HepG2 (cell line): ENCODE data around the gene SLC22A31. TPM values are rescaled to one million over a fixed set of nuclear protein-coding genes. Genes with fewer than 3 reads are reported as not detected.
A peak's percentile ranks its signal among the peaks of the same experiment; 100 is the strongest.

Source experiments
- GTF2F1 ChIP-seq: fragments of 150-350 bp; IDR thresholded peaks from 2 replicates; pipeline ENCODE4 v1.6.1; 2014; ENCODE audit warnings: low read length
- HINFP ChIP-seq: sonication (generic); formaldehyde crosslinking; IDR thresholded peaks from 2 replicates; pipeline ENCODE4 v1.4.0; 2020; ENCODE audit warnings: low read depth, mild to moderate bottlenecking, missing genetic modification reagents
- HIVEP1 ChIP-seq: sonication (generic); formaldehyde crosslinking; IDR thresholded peaks from 2 replicates; pipeline ENCODE4 v1.4.0; 2020; ENCODE audit warnings: mild to moderate bottlenecking, missing genetic modification reagents
- HNF4A ChIP-seq: sonication (generic); formaldehyde crosslinking; IDR thresholded peaks from 2 replicates; pipeline ENCODE4 v1.4.0; 2020; ENCODE audit warnings: missing genetic modification reagents
- KAT7 ChIP-seq: IDR thresholded peaks from 2 replicates; pipeline ENCODE4 v1.6.1; 2018; ENCODE audit warnings: borderline replicate concordance, missing compliant biosample characterization
- KLF11 ChIP-seq: IDR thresholded peaks from 2 replicates; pipeline ENCODE4 v1.6.1; 2016; ENCODE audit warnings: missing compliant biosample characterization
- MTF2 ChIP-seq: sonication (generic); formaldehyde crosslinking; IDR thresholded peaks from 2 replicates; pipeline ENCODE4 v1.5.0; 2020; ENCODE audit warnings: missing genetic modification reagents, borderline replicate concordance
- NR1H2 ChIP-seq: sonication (generic); formaldehyde crosslinking; IDR thresholded peaks from 2 replicates; pipeline ENCODE4 v1.8.1; 2022; ENCODE audit warnings: low read depth, missing genetic modification reagents, borderline replicate concordance
- RCOR2 ChIP-seq: IDR thresholded peaks from 2 replicates; pipeline ENCODE4 v1.6.1; 2016; ENCODE audit warnings: missing biosample characterization, missing genetic modification reagents
- TGIF2 ChIP-seq: IDR thresholded peaks from 2 replicates; pipeline ENCODE4 v1.6.1; 2016; ENCODE audit warnings: control low read depth, missing compliant biosample characterization
- TOE1 ChIP-seq: sonication (generic); formaldehyde crosslinking; IDR thresholded peaks from 2 replicates; pipeline ENCODE4 v1.4.0; 2020; ENCODE audit warnings: mild to moderate bottlenecking, missing genetic modification reagents
- ZBTB4 ChIP-seq: sonication (generic); formaldehyde crosslinking; IDR thresholded peaks from 2 replicates; pipeline ENCODE4 v1.4.0; 2020; ENCODE audit warnings: missing genetic modification reagents, mild to moderate bottlenecking, borderline replicate concordance
- ZMYM2 ChIP-seq: sonication (generic); formaldehyde crosslinking; IDR thresholded peaks from 2 replicates; pipeline ENCODE4 v1.8.0; 2022; ENCODE audit warnings: mild to moderate bottlenecking, missing genetic modification reagents
- ZNF17 ChIP-seq: sonication (generic); formaldehyde crosslinking; IDR thresholded peaks from 2 replicates; pipeline ENCODE4 v1.5.0; 2020; ENCODE audit warnings: mild to moderate bottlenecking, missing genetic modification reagents
- ZNF253 ChIP-seq: sonication (generic); formaldehyde crosslinking; IDR thresholded peaks from 2 replicates; pipeline ENCODE4 v1.8.0; 2022; ENCODE audit warnings: mild to moderate bottlenecking, missing genetic modification reagents, borderline replicate concordance
- ZNF766 ChIP-seq: sonication (generic); formaldehyde crosslinking; IDR thresholded peaks from 2 replicates; pipeline ENCODE4 v1.5.0; 2020; ENCODE audit warnings: missing genetic modification reagents, borderline replicate concordance
- ZSCAN25 ChIP-seq: sonication (generic); formaldehyde crosslinking; IDR thresholded peaks from 2 replicates; pipeline ENCODE4 v1.8.0; 2022; ENCODE audit warnings: mild to moderate bottlenecking, missing genetic modification reagents
- polyA plus RNA-seq, 8 experiments: library from polyadenylated mRNA; depleted of rRNA in 3 of 8; stranded (reverse) in 7 of 8; unstranded in 1 of 8; fragments of >200 nt; fragmentation: Illumina TruSeq in 4 of 8; extraction: Trizol in 4 of 8; gene quantifications; 2 replicates each; pipeline versions ENCODE4 v1.2.1 to v1.2.3, GENCODE V29; 2011 to 2016; ENCODE audit warnings: low read depth in 4 of 8, missing spikeins in 1 of 8, mixed read lengths in 1 of 8; ENCODE audit not compliant: insufficient read depth in 1 of 8
- total RNA-seq, 5 experiments: library from RNA; depleted of rRNA; stranded (reverse); fragments of >200 nt; fragmentation: Illumina TruSeq; extraction: Trizol; gene quantifications; 2 replicates each; pipeline ENCODE4 v1.2.3, GENCODE V29; 2016; ENCODE audit warnings: low read depth in 1 of 5
- TF ChIP-seq, protein P1 (sequence below): sonication (generic); formaldehyde crosslinking; IDR thresholded peaks from 2 replicates; pipeline ENCODE4 v1.8.1; 2023; ENCODE audit warnings: mild to moderate bottlenecking, inconsistent platforms, moderate library complexity, missing genetic modification reagents, borderline replicate concordance
- TF ChIP-seq, protein P2 (sequence below): sonication (generic); formaldehyde crosslinking; IDR thresholded peaks from 2 replicates; pipeline ENCODE4 v1.8.0; 2022; ENCODE audit warnings: missing genetic modification reagents, mild to moderate bottlenecking, inconsistent platforms, borderline replicate concordance

Gene SLC22A31
- total and polyA plus RNA-seq, 2 of the 13 experiments (the other 11 are each of a cell fraction or from before 2014, with no cell fraction given) = 67.3 to 83.3 TPM

DNA sequence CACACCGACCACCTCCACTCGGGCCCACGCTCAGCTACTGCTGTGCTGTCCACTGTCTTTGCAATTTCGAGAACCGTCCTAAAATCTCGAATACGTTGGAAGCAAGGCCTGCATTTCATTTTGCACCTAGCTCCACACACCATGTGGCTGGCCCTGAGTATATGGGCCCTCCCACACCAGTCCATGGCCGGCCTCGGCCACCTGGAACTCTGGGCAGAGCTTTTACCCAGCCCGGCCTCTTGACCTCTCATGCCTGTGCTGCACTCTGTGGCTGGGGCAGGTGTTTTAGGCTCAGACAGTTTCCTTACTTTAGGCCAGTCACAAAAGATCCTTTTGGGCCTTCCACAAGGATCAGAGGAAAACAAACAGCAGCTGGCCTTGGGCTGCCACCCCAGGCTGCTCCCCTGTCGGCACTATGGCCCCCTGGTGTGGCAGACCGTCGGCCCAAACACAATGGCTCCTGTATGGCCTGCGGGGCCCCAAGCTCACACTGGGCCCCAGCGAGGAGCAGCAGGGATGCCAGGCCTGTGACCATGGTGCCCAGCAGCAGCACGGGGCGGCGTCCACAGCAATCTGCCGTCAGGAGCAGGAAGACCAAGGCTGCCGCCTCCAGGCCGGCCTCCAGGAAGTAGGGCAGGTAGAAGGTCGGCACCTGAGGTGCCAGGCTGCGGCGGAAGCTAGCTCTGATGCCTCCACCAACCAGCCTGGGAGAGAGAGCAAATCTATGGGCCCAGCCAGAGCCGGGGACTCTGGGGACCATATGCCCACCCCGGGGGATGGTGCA, 2.5 kb downstream of the SLC22A31 start (continued):
- TF ChIP-seq, protein P1, sequence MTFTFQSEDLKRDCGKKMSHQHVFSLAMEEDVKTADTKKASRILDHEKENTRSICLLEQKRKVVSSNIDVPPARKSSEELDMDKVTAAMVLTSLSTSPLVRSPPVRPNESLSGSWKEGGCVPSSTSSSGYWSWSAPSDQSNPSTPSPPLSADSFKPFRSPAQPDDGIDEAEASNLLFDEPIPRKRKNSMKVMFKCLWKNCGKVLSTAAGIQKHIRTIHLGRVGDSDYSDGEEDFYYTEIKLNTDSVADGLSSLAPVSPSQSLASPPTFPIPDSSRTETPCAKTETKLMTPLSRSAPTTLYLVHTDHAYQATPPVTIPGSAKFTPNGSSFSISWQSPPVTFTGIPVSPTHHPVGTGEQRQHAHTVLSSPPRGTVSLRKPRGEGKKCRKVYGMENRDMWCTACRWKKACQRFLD (CRISPR knock-in tag) = no peak
- TF ChIP-seq ZBTB4 = peak; percentile 39; the same call in 1 of the 2 replicates
- no peak; the same call in none of the 2 replicates for TF ChIP-seq HIVEP1 (CRISPR knock-in tag)
- TF ChIP-seq HNF4A (CRISPR knock-in tag) = peak; percentile 85
- peak; percentile 76; the same call in 1 of the 2 replicates for TF ChIP-seq ZMYM2 (CRISPR knock-in tag)
- TF ChIP-seq KLF11 (CRISPR knock-in tag) = peak; percentile 75; the same call in 1 of the 2 replicates
- TF ChIP-seq TOE1 (CRISPR knock-in tag) = no peak
- TF ChIP-seq RCOR2 (CRISPR knock-in tag) = peak; percentile 78
- TF ChIP-seq TGIF2 = peak; percentile 48
- no peak for TF ChIP-seq ZSCAN25 (CRISPR knock-in tag)
- TF ChIP-seq ZNF766 (CRISPR knock-in tag) = 0 out of 2 replicates have a peak, but pooled peaks have one; percentile 19
- no peak; the same call in 1 of the 2 replicates for TF ChIP-seq KAT7 (CRISPR knock-in tag)
- no peak for TF ChIP-seq GTF2F1
- TF ChIP-seq MTF2 = peak; percentile 79; the same call in 1 of the 2 replicates
- TF ChIP-seq, protein P2, sequence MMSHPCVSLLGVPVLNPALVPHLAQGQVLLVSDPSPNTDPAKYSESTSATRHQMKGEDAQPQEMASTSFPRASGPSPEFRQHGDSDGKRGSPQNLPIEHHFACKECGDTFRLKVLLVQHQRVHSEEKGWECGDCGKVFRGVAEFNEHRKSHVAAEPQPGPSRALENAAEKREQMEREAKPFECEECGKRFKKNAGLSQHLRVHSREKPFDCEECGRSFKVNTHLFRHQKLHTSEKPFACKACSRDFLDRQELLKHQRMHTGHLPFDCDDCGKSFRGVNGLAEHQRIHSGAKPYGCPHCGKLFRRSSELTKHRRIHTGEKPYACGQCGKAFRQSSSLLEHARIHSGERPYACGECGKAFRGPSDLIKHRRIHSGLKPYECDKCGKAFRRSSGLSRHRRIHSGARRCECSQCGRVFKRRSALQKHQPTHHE = peak; percentile 74; the same call in 1 of the 2 replicates
- TF ChIP-seq ZNF253 (CRISPR knock-in tag) = peak; percentile 95; the same call in 1 of the 2 replicates
- TF ChIP-seq ZNF17 (CRISPR knock-in tag) = no peak
- TF ChIP-seq HINFP (CRISPR knock-in tag) = peak; percentile 51; the same call in 1 of the 2 replicates
- no peak for TF ChIP-seq NR1H2
